HepG2 (cell line): ENCODE data around the gene MRPS7. TPM values are rescaled to one million over a fixed set of nuclear protein-coding genes. Genes with fewer than 3 reads are reported as not detected.
A peak's percentile ranks its signal among the peaks of the same experiment; 100 is the strongest.

Experiments
- ARNTL ChIP-seq: sonication (generic); formaldehyde crosslinking; IDR thresholded peaks from 2 replicates; pipeline ENCODE4 v1.4.0; 2020; ENCODE audit warnings: mild to moderate bottlenecking, missing genetic modification reagents
- ATAD3A ChIP-seq: sonication (generic); formaldehyde crosslinking; IDR thresholded peaks from 2 replicates; pipeline ENCODE4 v1.4.0; 2020; ENCODE audit warnings: missing genetic modification reagents
- CBX5 ChIP-seq: sonication (generic); formaldehyde crosslinking; IDR thresholded peaks from 2 replicates; pipeline ENCODE4 v1.4.0; 2020; ENCODE audit warnings: missing genetic modification reagents, borderline replicate concordance
- CEBPB ChIP-seq: IDR thresholded peaks from 2 replicates; pipeline ENCODE4 v1.6.1; 2011; ENCODE audit warnings: low read depth, low read length, improper control_type of control experiment, borderline replicate concordance
- CEBPG ChIP-seq: IDR thresholded peaks from 2 replicates; pipeline ENCODE4 v1.6.1; 2016
- CSRNP2 ChIP-seq: sonication (generic); formaldehyde crosslinking; conservative IDR thresholded peaks from 2 replicates; pipeline ENCODE4 v1.8.0; 2022; ENCODE audit warnings: low read depth, missing genetic modification reagents
- FOSL2 ChIP-seq: sonication (generic); formaldehyde crosslinking; IDR thresholded peaks from 2 replicates; pipeline ENCODE4 v1.4.0; 2020; ENCODE audit warnings: missing genetic modification reagents
- FOXO1 ChIP-seq: sonication (generic); formaldehyde crosslinking; IDR thresholded peaks from 2 replicates; pipeline ENCODE4 v1.4.0; 2020; ENCODE audit warnings: missing genetic modification reagents
- IKZF4 ChIP-seq: sonication (generic); formaldehyde crosslinking; IDR thresholded peaks from 2 replicates; pipeline ENCODE4 v1.5.1; 2020; ENCODE audit warnings: borderline replicate concordance, mild to moderate bottlenecking, low read depth, missing genetic modification reagents; ENCODE audit errors: not compliant biosample characterization
- KLF16 ChIP-seq, 2 experiments: sonication (generic) in 1 of 2; formaldehyde crosslinking in 1 of 2; IDR thresholded peaks; 2 replicates each; pipeline versions ENCODE4 v1.6.1 to v1.8.0; 2016 to 2023; ENCODE audit warnings: missing genetic modification reagents in 2 of 2, missing compliant biosample characterization in 1 of 2
- MBNL3 ChIP-seq: fragments of 250-450 bp; sonication (Bioruptor Pico); conservative IDR thresholded peaks from 2 replicates; pipeline ENCODE4 v1.8.0; 2022; ENCODE audit warnings: mild to moderate bottlenecking, inconsistent platforms
- MED8 ChIP-seq: sonication (generic); formaldehyde crosslinking; IDR thresholded peaks from 2 replicates; pipeline ENCODE4 v1.8.1; 2023; ENCODE audit warnings: mild to moderate bottlenecking, missing genetic modification reagents; ENCODE audit not compliant: insufficient replicate concordance
- NR1H2 ChIP-seq: sonication (generic); formaldehyde crosslinking; IDR thresholded peaks from 2 replicates; pipeline ENCODE4 v1.8.1; 2022; ENCODE audit warnings: low read depth, missing genetic modification reagents, borderline replicate concordance
- NR2F2 ChIP-seq: IDR thresholded peaks from 2 replicates; pipeline ENCODE4 v1.6.1; 2012; ENCODE audit warnings: low read depth, inconsistent platforms, borderline replicate concordance
- REXO4 ChIP-seq: sonication (generic); formaldehyde crosslinking; IDR thresholded peaks from 2 replicates; pipeline ENCODE4 v1.8.0; 2022; ENCODE audit warnings: missing genetic modification reagents, mild to moderate bottlenecking, borderline replicate concordance
- TCF7L2 ChIP-seq: IDR thresholded peaks from 2 replicates; pipeline ENCODE4 v1.6.1; 2011; ENCODE audit warnings: mild to moderate bottlenecking, low read depth, low read length, moderate library complexity
- U2AF2 ChIP-seq: fragments of 200-400 bp; formaldehyde crosslinking; IDR thresholded peaks from 2 replicates; pipeline ENCODE4 v1.6.1; 2017; ENCODE audit warnings: low read depth, mild to moderate bottlenecking, low read length
- ZBTB21 ChIP-seq: sonication (generic); formaldehyde crosslinking; IDR thresholded peaks from 2 replicates; pipeline ENCODE4 v1.4.0; 2020; ENCODE audit warnings: missing genetic modification reagents
- ZFP1 ChIP-seq: IDR thresholded peaks from 2 replicates; pipeline ENCODE4 v1.6.1; 2016
- ZKSCAN5 ChIP-seq: sonication (generic); formaldehyde crosslinking; IDR thresholded peaks from 2 replicates; pipeline ENCODE4 v1.5.1; 2020; ENCODE audit warnings: mild to moderate bottlenecking, missing genetic modification reagents
- ZMYM2 ChIP-seq: sonication (generic); formaldehyde crosslinking; IDR thresholded peaks from 2 replicates; pipeline ENCODE4 v1.8.0; 2022; ENCODE audit warnings: mild to moderate bottlenecking, missing genetic modification reagents
- ZNF124 ChIP-seq: sonication (generic); formaldehyde crosslinking; IDR thresholded peaks from 2 replicates; pipeline ENCODE4 v1.4.0; 2020; ENCODE audit warnings: missing genetic modification reagents
- ZNF205 ChIP-seq: IDR thresholded peaks from 2 replicates; pipeline ENCODE4 v1.6.1; 2018; ENCODE audit warnings: missing biosample characterization, missing genetic modification reagents
- ZNF264 ChIP-seq: sonication (generic); formaldehyde crosslinking; IDR thresholded peaks from 2 replicates; pipeline ENCODE4 v1.4.0; 2020; ENCODE audit warnings: missing genetic modification reagents
- ZNF512 ChIP-seq: sonication (generic); formaldehyde crosslinking; IDR thresholded peaks from 2 replicates; pipeline ENCODE4 v1.4.0; 2020; ENCODE audit warnings: mild to moderate bottlenecking, missing genetic modification reagents
- ZNF564 ChIP-seq: sonication (generic); formaldehyde crosslinking; IDR thresholded peaks from 2 replicates; pipeline ENCODE4 v1.8.1; 2023; ENCODE audit warnings: mild to moderate bottlenecking, missing genetic modification reagents
- ZNF652 ChIP-seq: IDR thresholded peaks from 2 replicates; pipeline ENCODE4 v1.6.1; 2016; ENCODE audit warnings: low read depth, borderline replicate concordance
- polyA plus RNA-seq, 8 experiments: library from polyadenylated mRNA; depleted of rRNA in 3 of 8; stranded (reverse) in 7 of 8; unstranded in 1 of 8; fragments of >200 nt; fragmentation: Illumina TruSeq in 4 of 8; extraction: Trizol in 4 of 8; gene quantifications; 2 replicates each; pipeline versions ENCODE4 v1.2.1 to v1.2.3, GENCODE V29; 2011 to 2016; ENCODE audit warnings: low read depth in 4 of 8, missing spikeins in 1 of 8, mixed read lengths in 1 of 8; ENCODE audit not compliant: insufficient read depth in 1 of 8
- total RNA-seq, 5 experiments: library from RNA; depleted of rRNA; stranded (reverse); fragments of >200 nt; fragmentation: Illumina TruSeq; extraction: Trizol; gene quantifications; 2 replicates each; pipeline ENCODE4 v1.2.3, GENCODE V29; 2016; ENCODE audit warnings: low read depth in 1 of 5
- TF ChIP-seq, protein P1 (sequence below): sonication (generic); formaldehyde crosslinking; IDR thresholded peaks from 2 replicates; pipeline ENCODE4 v1.8.0; 2022; ENCODE audit warnings: missing genetic modification reagents, mild to moderate bottlenecking, borderline replicate concordance

MRPS7 gene
- total and polyA plus RNA-seq, 2 of the 13 experiments (the other 11 are each of a cell fraction or from before 2014, with no cell fraction given) = 97.0 to 162 TPM

- TF ChIP-seq CEBPG = 0 out of 2 replicates have a peak, but pooled peaks have one; percentile 53
- TF ChIP-seq ZKSCAN5 (CRISPR knock-in tag) = no peak
- no peak for TF ChIP-seq ZBTB21 (CRISPR knock-in tag)
- no peak for TF ChIP-seq ZNF564 (CRISPR knock-in tag)
- TF ChIP-seq U2AF2 = no peak
- peak; percentile 63; the same call in 1 of the 2 replicates for TF ChIP-seq ARNTL (CRISPR knock-in tag)
- no peak for TF ChIP-seq CSRNP2 (CRISPR knock-in tag)
- TF ChIP-seq NR1H2 = 0 out of 2 replicates have a peak, but pooled peaks have one; percentile 58
- TF ChIP-seq ZNF124 = 0 out of 2 replicates have a peak, but pooled peaks have one; percentile 47
- peak; percentile 63 for TF ChIP-seq IKZF4 (CRISPR knock-in tag)
- no peak for TF ChIP-seq CEBPB
- TF ChIP-seq NR2F2 = peak; percentile 26; the same call in 1 of the 2 replicates
- no peak for TF ChIP-seq ZNF512
- TF ChIP-seq ZNF652 (CRISPR knock-in tag) = peak; percentile 85
- no peak for TF ChIP-seq ZNF264
- no peak for TF ChIP-seq ZMYM2 (CRISPR knock-in tag)
- TF ChIP-seq, protein P1, sequence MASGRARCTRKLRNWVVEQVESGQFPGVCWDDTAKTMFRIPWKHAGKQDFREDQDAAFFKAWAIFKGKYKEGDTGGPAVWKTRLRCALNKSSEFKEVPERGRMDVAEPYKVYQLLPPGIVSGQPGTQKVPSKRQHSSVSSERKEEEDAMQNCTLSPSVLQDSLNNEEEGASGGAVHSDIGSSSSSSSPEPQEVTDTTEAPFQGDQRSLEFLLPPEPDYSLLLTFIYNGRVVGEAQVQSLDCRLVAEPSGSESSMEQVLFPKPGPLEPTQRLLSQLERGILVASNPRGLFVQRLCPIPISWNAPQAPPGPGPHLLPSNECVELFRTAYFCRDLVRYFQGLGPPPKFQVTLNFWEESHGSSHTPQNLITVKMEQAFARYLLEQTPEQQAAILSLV (CRISPR knock-in tag) = peak; percentile 72; the same call in 1 of the 2 replicates
- no peak for TF ChIP-seq ATAD3A (CRISPR knock-in tag)
- TF ChIP-seq ZFP1 (CRISPR knock-in tag) = no peak
- peak in 1 of 2 experiments; percentile 68; a peak in 1 of 4 replicates for TF ChIP-seq KLF16 (CRISPR knock-in tag; IDR thresholded peaks at IDR 0.05)
- no peak for TF ChIP-seq MED8 (CRISPR knock-in tag)
- TF ChIP-seq FOXO1 (CRISPR knock-in tag) = peak; percentile 93
- TF ChIP-seq TCF7L2 = no peak
- no peak for TF ChIP-seq ZNF205 (CRISPR knock-in tag)
- no peak for TF ChIP-seq REXO4
- peak; percentile 18; the same call in 1 of the 2 replicates for TF ChIP-seq CBX5 (CRISPR knock-in tag)
- peak; percentile 51 for TF ChIP-seq FOSL2 (CRISPR knock-in tag)
- no peak for TF ChIP-seq MBNL3
These were observed 5.9 kb downstream of the MRPS7 start (continued) for GRCh38 chr17:75267411-75268232.
